H9 (cell line): ENCODE data around the gene CCDC12. TPM values are rescaled to one million over a fixed set of nuclear protein-coding genes. Genes with fewer than 3 reads are reported as not detected.

Experiments used
- DNase-seq: peaks from one replicate; pipeline ENCODE4 v3.0.0-alpha.2; 2017
- H2AFZ ChIP-seq: one replicate; pipeline ENCODE4 v1.6.1; 2013; ENCODE audit warnings: mild to moderate bottlenecking, low read length, control low read depth, moderate library complexity
- H2AK5ac ChIP-seq: 2 replicates; pipeline ENCODE4 v1.6.1; 2013; ENCODE audit warnings: low read length, control low read depth, mixed read lengths; ENCODE audit not compliant: insufficient read length
- H2BK120ac ChIP-seq: one replicate; pipeline ENCODE4 v1.6.1; 2013; ENCODE audit warnings: low read depth, mild to moderate bottlenecking, low read length, control low read depth, inconsistent platforms; ENCODE audit not compliant: poor library complexity, severe bottlenecking
- H2BK12ac ChIP-seq: 2 replicates; pipeline ENCODE4 v1.6.1; 2013; ENCODE audit warnings: low read length, control low read depth, mixed read lengths, low read depth; ENCODE audit not compliant: insufficient read length
- H2BK15ac ChIP-seq: 2 replicates; pipeline ENCODE4 v1.6.1; 2013; ENCODE audit warnings: low read depth, low read length, control low read depth
- H2BK20ac ChIP-seq: one replicate; pipeline ENCODE4 v1.6.1; 2013; ENCODE audit warnings: low read depth, mild to moderate bottlenecking, low read length, control low read depth, inconsistent platforms; ENCODE audit not compliant: poor library complexity, severe bottlenecking
- H2BK5ac ChIP-seq: 2 replicates; pipeline ENCODE4 v1.6.1; 2013; ENCODE audit warnings: low read length, control low read depth, mixed read lengths; ENCODE audit not compliant: insufficient read length
- H3K14ac ChIP-seq: 2 replicates; pipeline ENCODE4 v1.6.1; 2013; ENCODE audit warnings: low read length, control low read depth; ENCODE audit not compliant: insufficient read depth
- H3K18ac ChIP-seq: 2 replicates; pipeline ENCODE4 v1.6.1; 2013; ENCODE audit warnings: low read depth, mild to moderate bottlenecking, mixed read lengths, low read length, control low read depth; ENCODE audit not compliant: insufficient read length
- H3K23ac ChIP-seq: 2 replicates; pipeline ENCODE4 v1.6.1; 2013; ENCODE audit warnings: low read length, control low read depth, mixed read lengths, low read depth; ENCODE audit not compliant: insufficient read length
- H3K23me2 ChIP-seq: 2 replicates; pipeline ENCODE4 v1.6.1; 2013; ENCODE audit warnings: low read depth, mild to moderate bottlenecking, mixed read lengths, low read length, control low read depth; ENCODE audit not compliant: insufficient read length, poor library complexity, severe bottlenecking
- H3K27ac ChIP-seq: 2 replicates; pipeline ENCODE4 v1.5.1; 2013; ENCODE audit warnings: low read length, control low read depth, mixed read lengths, low read depth; ENCODE audit not compliant: insufficient read length
- H3K27me3 ChIP-seq: 2 replicates; pipeline ENCODE4 v1.6.1; 2013; ENCODE audit warnings: low read length, control low read depth, inconsistent platforms; ENCODE audit not compliant: insufficient read depth
- H3K4ac ChIP-seq: 2 replicates; pipeline ENCODE4 v1.6.1; 2013; ENCODE audit warnings: low read depth, mild to moderate bottlenecking, control low read depth, inconsistent platforms, low read length, moderate library complexity
- H3K4me1 ChIP-seq: 2 replicates; pipeline ENCODE4 v1.6.1; 2013; ENCODE audit warnings: low read length, control low read depth, inconsistent platforms; ENCODE audit not compliant: insufficient read depth
- H3K4me2 ChIP-seq: 2 replicates; pipeline ENCODE4 v1.6.1; 2013; ENCODE audit warnings: low read length, control low read depth, mixed read lengths; ENCODE audit not compliant: insufficient read length, insufficient read depth
- H3K56ac ChIP-seq: 2 replicates; pipeline ENCODE4 v1.6.1; 2013; ENCODE audit warnings: low read depth, mild to moderate bottlenecking, mixed read lengths, low read length, control low read depth; ENCODE audit not compliant: insufficient read length
- H3K79me1 ChIP-seq: 2 replicates; pipeline ENCODE4 v1.6.1; 2013; ENCODE audit warnings: low read depth, mild to moderate bottlenecking, moderate library complexity, low read length, control low read depth, inconsistent platforms; ENCODE audit not compliant: insufficient read depth, poor library complexity, severe bottlenecking
- H3K79me2 ChIP-seq: 2 replicates; pipeline ENCODE4 v1.6.1; 2013; ENCODE audit warnings: low read length, control low read depth, inconsistent platforms; ENCODE audit not compliant: insufficient read depth
- H3K9ac ChIP-seq: 2 replicates; pipeline ENCODE4 v1.6.1; 2013; ENCODE audit warnings: low read length, control low read depth, mixed read lengths; ENCODE audit not compliant: insufficient read length; ENCODE audit errors: extremely low read depth
- H3K9me3 ChIP-seq: one replicate; pipeline ENCODE4 v1.6.1; 2013; ENCODE audit warnings: low read depth, low read length, inconsistent platforms; ENCODE audit not compliant: control insufficient read depth
- H3T11ph ChIP-seq: one replicate; pipeline ENCODE4 v1.6.1; 2013; ENCODE audit warnings: mild to moderate bottlenecking, low read length, control low read depth, inconsistent platforms
- H4K20me1 ChIP-seq: one replicate; pipeline ENCODE4 v1.6.1; 2013; ENCODE audit not compliant: control insufficient read depth, insufficient read length, insufficient read depth
- H4K5ac ChIP-seq: 2 replicates; pipeline ENCODE4 v1.6.1; 2013; ENCODE audit warnings: low read depth, mild to moderate bottlenecking, mixed read lengths, low read length, control low read depth; ENCODE audit not compliant: insufficient read length
- H4K8ac ChIP-seq: replicated peaks from 2 replicates; pipeline ENCODE4 v1.6.1; 2013; ENCODE audit warnings: low read length, control low read depth, mixed read lengths, low read depth; ENCODE audit not compliant: insufficient read length
- H4K91ac ChIP-seq: 2 replicates; pipeline ENCODE4 v1.6.1; 2013; ENCODE audit warnings: low read depth, mild to moderate bottlenecking, moderate library complexity, mixed read lengths, low read length, control low read depth; ENCODE audit not compliant: insufficient read length
- H3K27ac Mint-ChIP-seq, 3 experiments: 2 replicates in 2 of 3; 3 replicates in 1 of 3; pipeline ENCODE4 v1.8.0; 2020 to 2021; ENCODE audit warnings: mixed read lengths in 3 of 3, mild to moderate bottlenecking in 1 of 3, moderate library complexity in 1 of 3
- H3K27me3 Mint-ChIP-seq: 2 replicates; pipeline ENCODE4 v1.8.0; 2021; ENCODE audit warnings: low read depth, mild to moderate bottlenecking, moderate library complexity, mixed read lengths
- H3K36me3 Mint-ChIP-seq, 3 experiments: 2 replicates in 2 of 3; 3 replicates in 1 of 3; pipeline ENCODE4 v1.8.0; 2020 to 2021; ENCODE audit warnings: low read depth in 3 of 3, mixed read lengths in 3 of 3; ENCODE audit not compliant: insufficient read depth in 1 of 3
- H3K4me1 Mint-ChIP-seq, 2 experiments: 2 replicates each; pipeline ENCODE4 v1.8.0; 2020; ENCODE audit warnings: mixed read lengths in 2 of 2
- H3K4me3 Mint-ChIP-seq, 2 experiments: 2 replicates in 1 of 2; 3 replicates in 1 of 2; pipeline ENCODE4 v1.8.0; 2020 to 2021; ENCODE audit warnings: mild to moderate bottlenecking in 2 of 2, mixed read lengths in 2 of 2, moderate library complexity in 1 of 2
- H3K9me3 Mint-ChIP-seq, 2 experiments: 2 replicates in 1 of 2; 3 replicates in 1 of 2; pipeline ENCODE4 v1.8.0; 2020; ENCODE audit warnings: mild to moderate bottlenecking in 2 of 2, mixed read lengths in 2 of 2, moderate library complexity in 1 of 2
- CTCF ChIP-seq: fragments of 200-600 bp; sonication (generic); conservative IDR thresholded peaks from 3 replicates; pipeline ENCODE4 v1.8.0; 2021; ENCODE audit warnings: antibody characterized with exemption, mild to moderate bottlenecking
- WGBS: extraction: QIAGEN DNeasy Blood & Tissue Kit; methylation state at CpG from one replicate; pipeline ENCODE4 v1.1.7; 2013; ENCODE audit warnings: missing lambda C conversion rate, low lambda C conversion rate, mixed read lengths; ENCODE audit not compliant: insufficient read length; ENCODE audit errors: extremely low coverage; 5-methylcytosine and 5-hydroxymethylcytosine counted together
- total RNA-seq: library from RNA; stranded (reverse); gene quantifications from 2 replicates; pipeline ENCODE4 v1.2.1, GENCODE V29; 2021

Gene CCDC12
- total RNA-seq, 1 experiment from 2014 or later, result 54.0 TPM

DNA sequence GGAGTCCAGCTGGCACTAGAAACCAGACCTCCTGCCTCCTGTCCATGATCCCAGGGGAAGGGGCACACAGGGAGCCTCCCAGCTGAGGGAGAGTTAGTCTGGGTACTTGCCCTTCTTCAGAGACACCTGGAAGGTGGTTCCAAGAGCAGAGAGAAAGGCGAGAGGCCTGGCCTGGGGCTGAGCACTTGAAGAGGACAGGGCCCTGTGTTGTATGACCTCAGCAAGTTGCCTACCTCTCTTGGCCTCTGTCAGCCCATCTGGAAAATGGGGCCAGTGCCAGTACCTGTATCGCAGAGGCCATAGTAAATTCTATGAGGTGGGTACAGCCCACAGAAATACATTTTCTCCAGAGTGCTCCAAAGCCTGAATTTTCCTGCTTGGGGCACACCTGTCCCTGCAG, 79.5 kb downstream of the CCDC12 start:
- no peak overlapping the region for H2BK5ac ChIP-seq
- H3K27me3 ChIP-seq, result peaks cover 1% of the 10 kb centered on the region; the same call in 1 of the 2 replicates
- H2BK120ac ChIP-seq, result no peak overlapping the region
- H3K18ac ChIP-seq, result no peak overlapping the region
- H3K36me3 Mint-ChIP-seq, result no peaks in the 10 kb centered on the region
- H3K4me2 ChIP-seq, result no peak overlapping the region
- H3K9ac ChIP-seq, result no peak overlapping the region
- H3K4me1 Mint-ChIP-seq, result peaks cover 3 to 7% of the 10 kb centered on the region in 2 experiments
- no peak overlapping the region for H3K27ac Mint-ChIP-seq
- no peak overlapping the region for H3K14ac ChIP-seq
- no peaks in the 10 kb centered on the region for H3K79me2 ChIP-seq
- H3T11ph ChIP-seq, result no peak overlapping the region
- no peak for DNase-seq
- no peaks in the 10 kb centered on the region for H3K9me3 ChIP-seq
- no peak overlapping the region for H4K91ac ChIP-seq
- H3K9me3 Mint-ChIP-seq, result no peaks in the 10 kb centered on the region; a peak in 1 of 5 replicates
- H3K4me1 ChIP-seq, result no peaks in the 10 kb centered on the region; the same call in 1 of the 2 replicates
- H2BK20ac ChIP-seq, result no peak overlapping the region
- H3K4me3 Mint-ChIP-seq, result no peak overlapping the region
- H2AFZ ChIP-seq, result no peak overlapping the region
- TF ChIP-seq CTCF, result no peak
- H4K5ac ChIP-seq, result no peak overlapping the region
- H3K23ac ChIP-seq, result no peak overlapping the region
- peaks cover 8% of the 10 kb centered on the region for H3K23me2 ChIP-seq
- no peak overlapping the region for H2AK5ac ChIP-seq
- no peak overlapping the region for H4K8ac ChIP-seq
- H3K56ac ChIP-seq, result no peak overlapping the region
- no peak overlapping the region for H3K4ac ChIP-seq
- no CpG with 5 or more reads among the region's 2 CpGs for WGBS
- no peak overlapping the region for H2BK12ac ChIP-seq
- H4K20me1 ChIP-seq, result no peaks in the 10 kb centered on the region
- H3K27me3 Mint-ChIP-seq, result peaks cover 45% of the 10 kb centered on the region
- no peak overlapping the region for H2BK15ac ChIP-seq
- no peak overlapping the region for H3K27ac ChIP-seq
- no peaks in the 10 kb centered on the region for H3K79me1 ChIP-seq
